ENCODE results near the gene NR5A1. TPM values are rescaled to one million over a fixed set of nuclear protein-coding genes. Genes with fewer than 3 reads are reported as not detected.

The NR5A1 gene
- total RNA-seq, 2 donors from 2014 or later, result not detected

- H3K4me1 ChIP-seq, result peaks cover 0 to 8% of the 10 kb centered on the region in 2 donors
- H3K27me3 ChIP-seq, result peaks cover 0 to 12% of the 10 kb centered on the region in 2 donors
- no peak for TF ChIP-seq CTCF (IDR thresholded peaks at IDR 0.05)
- no peak for DNase-seq (ENCODE audit: low spot score)
- no peak overlapping the region for H3K4me3 ChIP-seq
- H3K36me3 ChIP-seq, result no peaks in the 10 kb centered on the region
- H3K9me3 ChIP-seq, result no peaks in the 10 kb centered on the region
- H3K27ac ChIP-seq, result no peak overlapping the region
These were observed 49.9 kb downstream of the NR5A1 start for GRCh38 chr9:124457079-124457886.

DNA sequence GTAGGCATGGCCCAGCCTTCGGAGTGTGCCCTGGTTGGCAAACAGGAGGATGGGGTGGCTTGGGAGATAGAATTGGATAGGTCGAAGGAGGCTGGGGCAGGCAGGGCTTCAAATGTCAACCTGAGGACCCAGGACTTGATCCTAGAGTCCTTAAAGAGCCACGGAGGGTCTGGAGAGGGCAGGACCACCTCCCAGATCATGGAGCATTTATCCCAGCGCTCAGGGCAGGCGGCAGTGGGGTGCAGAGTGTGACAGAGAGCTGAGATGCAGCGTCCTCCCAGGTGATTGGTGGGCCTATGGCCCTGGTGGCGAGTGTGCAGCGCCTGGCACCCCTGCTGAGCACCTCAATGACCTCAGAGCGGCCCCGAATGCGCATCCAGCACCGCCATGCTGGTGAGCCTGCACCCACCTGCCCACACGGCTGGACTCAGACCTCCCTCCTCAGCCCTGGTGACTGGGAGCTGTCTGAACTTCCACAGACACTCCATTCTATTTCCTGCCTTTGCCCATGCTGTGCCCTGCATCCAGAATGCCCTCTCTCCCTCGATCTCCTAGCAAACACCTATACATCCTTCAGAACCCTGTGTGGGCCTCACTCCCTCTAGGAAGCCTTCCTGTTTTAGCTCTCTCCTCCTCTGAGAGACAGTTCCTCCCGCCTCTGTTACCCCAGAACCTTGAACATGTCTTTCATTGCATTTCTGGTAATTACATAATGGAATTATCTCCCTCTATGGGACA is 50.7 kb downstream of the NR5A1 start:
- Histone ChIP-seq H3K36me3 (no peaks in the 10 kb centered on the region), H3K27ac (no peak overlapping the region), H3K4me3 (no peak overlapping the region), H3K4me1 (peaks cover 0 to 11% of the 10 kb centered on the region in 2 donors), H3K9me3 (no peaks in the 10 kb centered on the region), H3K27me3 (peaks cover 0 to 12% of the 10 kb centered on the region in 2 donors)
- no peak for DNase-seq (ENCODE audit: low spot score)
- TF ChIP-seq CTCF (IDR thresholded peaks at IDR 0.05), result no peak

GRCh38 chr9:124455820-124456219 is 51.4 kb downstream of the NR5A1 start:
- no peak for DNase-seq (ENCODE audit: low spot score)
- H3K27me3 ChIP-seq, result peaks cover 0 to 18% of the 10 kb centered on the region in 2 donors
- no peak for TF ChIP-seq CTCF (IDR thresholded peaks at IDR 0.05)

DNA sequence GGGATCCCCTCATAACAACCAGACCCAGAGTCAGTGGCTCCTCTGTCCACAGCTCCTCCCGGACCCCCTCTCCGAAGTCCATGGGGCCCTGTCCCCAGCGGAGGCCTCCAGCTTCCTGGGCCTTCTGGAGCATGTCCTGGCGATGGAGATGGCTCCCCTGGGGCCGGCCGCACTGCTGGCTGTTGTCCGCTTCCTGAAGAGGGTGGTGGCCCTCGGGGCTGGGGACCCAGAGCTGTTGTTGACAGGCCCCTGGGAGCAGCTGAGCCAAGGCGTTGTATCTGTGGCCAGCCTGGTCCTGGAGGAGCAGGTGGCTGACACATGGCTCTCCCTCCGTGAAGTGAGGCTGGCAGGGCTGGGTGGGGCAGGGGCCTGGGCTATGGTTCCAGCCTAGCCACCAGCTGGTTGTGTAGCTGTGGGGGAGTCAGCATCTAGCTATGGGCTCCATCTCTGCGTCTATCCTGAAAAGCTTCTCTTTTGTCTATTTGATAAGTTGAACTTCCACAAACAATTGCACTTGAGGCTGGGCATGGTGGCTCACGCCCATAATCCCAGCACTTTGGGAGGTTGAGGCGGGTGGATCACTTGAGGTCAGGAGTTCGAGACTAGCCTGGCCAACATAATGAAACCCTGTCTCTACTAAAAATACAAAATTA is 52.3 kb downstream of the NR5A1 start:
- DNase-seq (ENCODE audit: low spot score), result no peak
- no peak overlapping the region for H3K4me3 ChIP-seq
- peaks cover 0 to 18% of the 10 kb centered on the region in 2 donors for H3K27me3 ChIP-seq
- H3K27ac ChIP-seq, result no peak overlapping the region
- no peaks in the 10 kb centered on the region for H3K36me3 ChIP-seq
- peaks cover 0 to 20% of the 10 kb centered on the region in 2 donors for H3K4me1 ChIP-seq
- no peaks in the 10 kb centered on the region for H3K9me3 ChIP-seq
- no peak for TF ChIP-seq CTCF (IDR thresholded peaks at IDR 0.05)

More at GRCh38 chr9:124455820-124456219, 51.4 kb downstream of the NR5A1 start:
- Histone ChIP-seq H3K27ac (no peak overlapping the region), H3K4me1 (peaks cover 0 to 12% of the 10 kb centered on the region in 2 donors), H3K36me3 (no peaks in the 10 kb centered on the region), H3K9me3 (no peaks in the 10 kb centered on the region), H3K4me3 (no peak overlapping the region)

GRCh38 chr9:124454296-124454695 is 52.9 kb downstream of the NR5A1 start:
- Histone ChIP-seq H3K4me1 (peaks cover 0 to 20% of the 10 kb centered on the region in 2 donors), H3K27me3 (peaks cover 0 to 18% of the 10 kb centered on the region in 2 donors), H3K27ac (no peak overlapping the region), H3K4me3 (no peak overlapping the region), H3K9me3 (no peaks in the 10 kb centered on the region), H3K36me3 (no peaks in the 10 kb centered on the region)
- no peak for DNase-seq (ENCODE audit: low spot score)
- TF ChIP-seq CTCF (IDR thresholded peaks at IDR 0.05), result no peak
